NCI-H1694 treated with DMSO at 0.1 percent for 48 hours (cell line): ENCODE measurements around the gene DUS3L.
"Not testable (repeated sequence)": the region's sequence is repeated elsewhere in the genome, so short reads cannot be mapped to it uniquely, and the experiment has no call there.

ENCODE experiments used
- DNase-seq: peaks from one replicate; lab custom pipeline; 2025; lab: John Stamatoyannopoulos, UW

The DUS3L gene

DNA sequence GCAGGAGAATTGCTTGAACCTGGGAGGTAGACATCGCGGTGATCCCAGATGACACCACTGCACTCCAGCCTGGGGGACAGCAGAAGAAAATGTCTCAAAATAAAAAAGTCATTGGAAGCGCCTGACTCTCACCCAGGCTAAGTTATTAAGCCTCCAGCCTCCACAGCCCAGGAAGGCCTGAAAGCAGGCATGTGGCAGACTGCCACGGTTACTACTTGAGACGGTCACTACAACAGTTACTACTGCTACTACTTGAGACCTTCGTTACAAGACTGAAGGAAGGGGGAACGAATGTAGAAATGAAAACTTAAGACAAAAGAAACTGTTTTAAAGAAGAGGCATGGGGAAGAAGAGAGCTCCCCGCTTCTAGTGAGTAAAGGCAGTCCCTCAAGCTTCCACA lies 16.0 kb downstream of the DUS3L start:
- no peak for DNase-seq

DNA sequence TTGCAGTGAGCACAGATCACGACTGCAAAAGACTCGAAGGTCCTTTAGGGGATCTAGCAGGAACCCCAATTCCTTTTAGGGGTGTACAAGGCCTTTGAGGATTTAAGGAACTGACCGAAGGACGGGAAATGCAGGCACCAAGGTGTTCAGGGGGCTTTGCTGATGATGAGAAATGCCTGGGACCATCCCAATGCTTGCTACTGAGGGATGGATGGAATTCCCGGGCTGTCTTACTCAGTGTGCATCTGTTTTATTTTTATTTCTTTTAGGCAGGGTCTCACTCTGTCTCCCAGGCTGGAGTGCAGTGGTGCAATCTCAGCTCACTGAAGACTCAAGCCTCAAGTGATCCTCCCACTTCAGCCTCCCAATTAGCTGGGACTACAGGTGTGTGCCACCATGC lies 17.7 kb downstream of the DUS3L start:
- no peak for DNase-seq

DNA sequence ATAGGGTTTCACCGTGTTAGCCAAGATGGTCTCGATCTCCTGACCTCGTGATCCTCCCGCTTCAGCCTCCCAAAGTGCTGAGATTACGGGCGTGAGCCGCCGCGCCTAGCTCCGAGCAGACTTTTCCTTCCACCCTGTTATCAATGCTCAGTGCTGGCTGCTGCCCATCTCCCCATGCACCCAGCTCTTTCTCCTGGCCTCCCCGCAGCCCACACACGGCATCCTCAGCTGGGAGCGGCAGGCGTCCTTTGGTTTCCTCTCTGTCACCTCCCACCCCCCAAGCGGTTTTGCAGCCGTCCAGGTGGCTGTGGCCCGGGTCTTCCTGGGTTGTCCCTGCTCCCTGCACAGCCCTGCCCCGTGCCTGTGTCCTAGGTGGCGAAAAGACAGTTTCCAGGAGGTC lies 18.5 kb downstream of the DUS3L start:
- no peak for DNase-seq

DNA sequence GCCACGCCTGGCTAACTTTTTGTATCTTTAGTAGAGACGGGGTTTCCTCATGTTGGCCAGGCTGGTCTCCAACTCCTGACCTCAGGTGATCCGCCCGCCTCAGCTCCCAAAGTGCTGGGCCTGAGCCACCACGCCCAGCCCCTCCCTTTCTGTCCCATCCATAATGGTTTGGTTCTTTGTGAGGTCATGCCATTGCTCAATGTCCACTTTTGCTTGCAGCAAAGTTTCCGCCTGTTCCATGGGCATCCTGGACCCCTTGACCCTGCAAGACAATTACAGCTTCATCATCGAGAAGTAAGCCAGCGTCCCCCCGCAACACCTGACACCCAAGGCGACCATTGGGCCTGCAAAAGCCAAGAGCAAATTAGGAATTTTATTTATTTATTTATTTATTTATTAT lies 23.0 kb downstream of the DUS3L start:
- DNase-seq: no peak

DNA sequence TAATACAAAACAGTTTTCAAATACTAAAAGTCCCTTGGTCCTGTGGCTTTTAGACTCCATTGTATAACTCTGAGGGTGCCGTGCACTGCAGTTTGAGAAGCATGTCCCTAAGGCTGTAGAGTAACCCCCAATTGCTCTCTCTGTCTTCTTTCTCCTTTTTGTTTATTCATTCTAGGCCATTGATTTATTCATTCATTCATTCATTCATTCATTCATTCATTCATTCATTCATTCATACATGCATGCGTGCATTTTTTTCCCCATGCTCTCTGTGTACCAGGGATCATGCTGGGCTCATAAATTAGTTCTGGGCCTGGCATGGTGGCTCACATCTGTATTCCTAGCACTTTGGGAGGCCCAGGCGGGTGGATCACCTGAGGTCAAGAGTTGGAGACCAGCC lies 25.7 kb downstream of the DUS3L start:
- DNase-seq: no peak

DNA sequence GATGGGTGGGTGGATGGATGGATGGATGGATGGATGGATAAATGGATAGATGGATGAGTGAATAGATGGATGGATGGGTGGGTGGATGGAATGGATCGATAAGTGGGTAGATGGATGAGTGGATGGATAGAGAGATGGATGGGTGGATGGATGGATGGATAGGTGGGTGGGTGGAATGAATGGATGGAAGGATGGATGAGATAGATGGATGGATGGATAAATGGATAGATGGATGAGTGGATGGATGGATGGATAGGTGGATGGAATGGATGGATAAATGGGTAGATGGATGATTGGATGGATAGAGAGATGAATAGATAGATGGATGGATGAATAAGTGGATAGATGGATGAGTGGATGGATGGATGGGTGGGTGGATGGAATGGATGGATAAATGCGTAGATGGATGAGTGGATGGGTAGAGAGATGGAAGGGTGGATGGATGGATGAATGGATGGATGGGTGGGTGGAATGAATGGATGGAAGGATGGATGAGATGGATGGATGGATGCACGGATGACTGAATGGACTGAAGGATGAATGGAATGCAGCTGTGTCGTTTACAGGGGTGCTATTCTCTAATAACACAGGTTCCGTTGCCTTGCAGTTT lies 28.2 kb downstream of the DUS3L start:
- DNase-seq: no peak

DNA sequence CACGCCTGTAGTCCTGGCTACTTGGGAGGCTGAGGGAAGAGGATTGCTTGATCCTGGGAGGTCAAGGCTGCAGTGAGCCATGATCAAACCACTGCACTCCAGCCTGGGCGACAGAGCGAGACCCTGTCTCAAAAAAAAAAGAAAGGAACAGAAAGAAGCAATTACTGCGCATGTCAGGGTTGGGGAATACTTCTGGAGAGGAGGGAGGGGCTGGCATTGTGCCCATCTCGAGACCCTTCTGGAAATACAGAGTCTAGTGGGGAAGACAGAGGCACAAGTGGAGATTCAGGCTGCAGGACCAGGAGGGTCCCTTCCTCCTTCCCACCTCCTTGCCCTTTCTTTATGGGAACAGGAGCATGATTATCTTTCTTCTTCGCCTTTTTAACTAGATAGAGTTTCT lies 37.2 kb downstream of the DUS3L start:
- DNase-seq: no peak

DNA sequence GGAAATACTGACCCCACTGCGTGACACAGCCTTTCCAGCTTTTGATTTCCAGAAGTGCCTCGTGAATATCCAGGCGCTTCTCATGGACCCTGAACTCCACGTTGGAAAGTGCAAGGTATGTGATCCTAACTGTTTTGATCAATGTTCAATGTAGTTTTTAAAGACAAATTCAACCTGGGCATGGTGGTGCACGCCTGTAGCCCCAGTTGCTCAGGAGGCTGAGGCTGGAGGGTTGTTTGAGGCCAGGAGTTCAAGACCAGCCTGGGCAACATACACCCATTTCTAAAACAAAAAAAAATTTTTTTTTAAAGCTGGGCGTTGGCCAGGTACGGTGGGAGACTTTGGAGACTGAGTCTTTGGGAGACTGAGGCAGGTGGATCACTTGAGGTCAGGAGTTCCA lies 39.3 kb downstream of the DUS3L start:
- DNase-seq: no peak

DNA sequence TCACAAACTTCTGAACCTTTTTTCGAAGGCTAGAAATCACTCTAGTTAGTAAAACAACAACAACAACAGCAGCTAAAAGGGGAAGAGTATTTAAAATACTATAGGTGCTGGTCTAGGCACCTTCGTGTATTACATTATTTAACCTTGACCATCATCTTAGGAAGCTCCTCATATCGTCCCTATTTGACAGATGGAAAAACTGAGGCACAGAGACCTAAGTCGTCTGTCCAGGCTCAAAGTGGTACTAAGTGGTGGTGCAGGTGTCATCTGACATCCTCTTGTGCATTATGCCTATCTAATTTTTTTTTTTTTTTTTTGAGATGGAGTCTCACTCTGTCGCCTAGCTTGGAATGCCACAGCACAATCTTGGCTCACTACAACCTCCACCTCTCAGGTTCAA lies 41.5 kb downstream of the DUS3L start:
- DNase-seq: no peak

DNA sequence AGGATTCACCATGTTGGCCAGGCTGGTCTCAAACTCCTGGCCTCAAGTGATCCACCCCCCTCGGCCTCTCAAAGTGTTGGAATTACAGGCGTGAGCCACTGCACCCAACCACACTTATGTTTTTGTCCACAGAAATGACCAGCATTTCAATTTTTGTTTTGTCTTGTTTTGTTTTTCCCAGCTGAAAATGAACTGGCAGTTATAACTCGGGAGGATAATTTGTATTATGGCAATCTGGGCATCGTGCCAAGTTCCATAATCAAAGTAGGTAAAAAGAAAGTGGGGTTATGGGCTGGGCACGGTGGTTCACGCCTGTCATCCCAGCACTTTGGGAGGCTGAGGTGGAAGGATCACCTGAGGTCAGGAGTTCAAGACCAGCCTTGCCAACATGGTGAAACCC lies 42.0 kb downstream of the DUS3L start:
- not testable (repeated sequence) for DNase-seq

DNA sequence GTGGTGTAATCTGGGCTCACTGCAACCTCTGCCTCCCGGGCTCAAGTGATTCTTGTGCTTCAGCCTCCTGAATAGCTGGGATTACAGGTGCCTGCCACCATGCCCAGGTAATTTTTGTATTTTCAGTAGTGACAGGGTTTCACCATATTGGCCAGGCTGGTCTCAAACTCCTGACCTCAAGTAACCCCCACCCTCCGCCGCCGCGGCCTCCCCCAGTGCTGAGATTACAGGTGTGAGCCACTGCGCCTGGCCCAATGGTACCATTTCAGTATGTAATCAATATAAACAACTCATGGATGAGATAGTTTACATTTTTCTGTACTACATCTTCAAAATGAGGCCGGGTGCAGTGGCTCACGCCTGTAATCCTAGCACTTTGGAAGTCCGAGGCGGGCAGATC lies 46.0 kb downstream of the DUS3L start:
- DNase-seq: not testable (repeated sequence)

DNA sequence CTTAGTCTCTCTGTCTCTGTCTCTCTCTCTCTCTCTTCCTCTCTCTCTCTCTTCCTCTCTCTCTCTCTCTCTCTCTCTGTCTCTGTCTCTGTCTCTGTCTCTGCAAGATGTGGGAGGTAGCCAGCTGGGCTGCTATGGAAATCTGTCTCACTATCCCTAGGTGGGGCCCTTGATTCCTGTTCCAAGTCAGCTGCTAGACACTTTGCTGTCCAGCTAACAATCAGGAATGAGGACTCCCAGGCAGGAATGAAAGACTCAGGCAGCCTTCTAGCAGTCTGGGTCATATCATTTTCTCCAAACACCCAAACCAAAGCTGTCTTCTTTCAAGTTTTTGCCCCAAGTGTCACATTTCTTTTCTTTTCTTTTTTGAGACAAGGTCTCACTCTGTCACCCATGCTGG lies 47.3 kb downstream of the DUS3L start:
- no peak for DNase-seq

DNA sequence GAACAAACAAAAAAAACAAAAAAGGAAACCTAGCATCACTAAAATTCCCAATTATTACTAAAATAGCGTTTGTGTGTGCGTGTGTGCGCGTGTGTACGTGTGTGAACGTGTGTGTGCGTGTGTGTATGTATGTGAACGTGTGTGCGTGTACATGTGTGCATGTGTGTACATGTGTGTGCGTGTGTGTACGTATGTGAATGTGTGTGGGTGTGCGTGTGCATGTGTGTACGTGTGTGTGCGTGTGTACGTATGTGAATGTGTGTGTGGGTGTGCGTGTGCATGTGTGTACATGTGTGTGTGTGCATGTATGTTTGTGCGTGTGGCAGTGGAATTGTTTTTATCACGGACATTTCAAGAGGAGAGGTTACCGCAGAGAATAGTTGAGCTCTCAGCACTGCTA lies 48.9 kb downstream of the DUS3L start:
- DNase-seq: no peak

DNA sequence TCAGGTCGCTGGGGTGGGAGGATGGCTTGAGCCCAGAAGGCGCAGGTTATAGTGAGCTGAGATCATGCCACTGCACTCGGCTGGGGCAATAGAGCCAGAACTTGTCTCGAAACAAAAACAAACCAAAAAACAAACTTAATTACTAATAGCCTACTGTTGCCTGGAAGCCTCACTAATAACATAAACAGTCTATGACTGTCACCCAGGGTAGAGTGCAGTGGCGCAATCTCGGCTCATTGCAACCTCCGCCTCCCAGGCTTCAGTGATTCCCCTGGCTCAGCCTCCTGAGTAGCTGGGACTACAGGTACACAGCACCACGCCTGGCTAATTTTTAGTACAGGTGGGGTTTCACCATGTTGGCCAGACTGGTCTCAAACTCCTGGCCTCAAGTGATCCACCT lies 52.5 kb downstream of the DUS3L start:
- DNase-seq: no peak
